A549 (cell line): ENCODE data around the gene TUT4. TPM values are rescaled to one million over a fixed set of nuclear protein-coding genes. Genes with fewer than 3 reads are reported as not detected.

Experiments used
- ATAC-seq, 2 experiments: fragments of 200-7000 bp in 1 of 2; fragments of >200 bp in 1 of 2; cut with Nextera tagmentation in 1 of 2; cut with Tn5 transposase in 1 of 2; 3 replicates each; pipeline versions ENCODE4 v1.8.0 to v1.9.1; 2018 to 2020; ENCODE audit warnings: mild to moderate bottlenecking in 1 of 2, moderate library complexity in 1 of 2
- CTCF ChIA-PET: fragments of 300-600 bp; sonication (Branson Sonifier 250); formaldehyde crosslinking; extraction: SDS; loops from one replicate; lab custom pipeline; 2021; ENCODE audit warnings: antibody characterized with exemption, inconsistent platforms; lab: Yijun Ruan, JAX
- POLR2A ChIA-PET: fragments of 350-600 bp; formaldehyde crosslinking; extraction: SDS; loops from one replicate; lab custom pipeline; 2021; ENCODE audit warnings: antibody characterized with exemption, inconsistent platforms; lab: Yijun Ruan, JAX
- DNase-seq, 2 experiments: peaks; one replicate each; pipeline versions ENCODE4 v3.0.0 to v3.0.0-alpha.2; 2011 to 2016; ENCODE audit warnings: low read depth in 1 of 2, low spot score in 1 of 2
- FAIRE-seq: peaks from 2 replicates; lab custom pipeline; 2011; peaks lifted over from hg19 to GRCh38; lab: Jason Lieb, UNC
- H3K27ac ChIP-seq, 2 experiments: fragments of >200 bp; sonication (Bioruptor Twin); formaldehyde crosslinking; 3 replicates each; pipeline ENCODE4 v1.5.1; 2016 to 2017
- H3K4me1 ChIP-seq: fragments of >200 bp; sonication (Bioruptor Twin); formaldehyde crosslinking; 3 replicates; pipeline ENCODE4 v1.6.1; 2016
- H3K4me2 ChIP-seq: fragments of >200 bp; sonication (Bioruptor Twin); formaldehyde crosslinking; 3 replicates; pipeline ENCODE4 v1.6.1; 2016
- H3K4me3 ChIP-seq: fragments of >200 bp; sonication (Bioruptor Twin); formaldehyde crosslinking; 3 replicates; pipeline ENCODE4 v1.5.1; 2016
- H3K9me3 ChIP-seq: fragments of >200 bp; sonication (Bioruptor Twin); formaldehyde crosslinking; 3 replicates; pipeline ENCODE4 v1.6.1; 2016
- CEBPB ChIP-seq, 2 experiments: fragments of >200 bp in 1 of 2; sonication (Bioruptor Twin) in 1 of 2; formaldehyde crosslinking in 1 of 2; IDR thresholded peaks; 2 replicates each; pipeline ENCODE4 v1.6.1; 2012 to 2016
- CHD4 ChIP-seq: fragments of 200-600 bp; sonication (generic); IDR thresholded peaks from 2 replicates; pipeline ENCODE4 v1.6.1; 2016; ENCODE audit warnings: antibody characterized with exemption, mild to moderate bottlenecking, borderline replicate concordance
- ESRRA ChIP-seq: fragments of 150-350 bp; IDR thresholded peaks from 2 replicates; pipeline ENCODE4 v1.6.1; 2014; ENCODE audit warnings: mild to moderate bottlenecking, low read length, borderline replicate concordance
- FOSB ChIP-seq: fragments of 250-450 bp; sonication (Bioruptor Pico); IDR thresholded peaks from 2 replicates; pipeline ENCODE4 v1.5.0; 2020; ENCODE audit warnings: mild to moderate bottlenecking, moderate library complexity
- FOSL2 ChIP-seq, 2 experiments: fragments of 450-650 bp in 1 of 2; fragments of >200 bp in 1 of 2; sonication (Bioruptor Twin) in 1 of 2; formaldehyde crosslinking; IDR thresholded peaks; 2 replicates each; pipeline versions ENCODE4 v1.5.0 to v1.6.1; 2016 to 2020; ENCODE audit warnings: mild to moderate bottlenecking in 1 of 2, moderate library complexity in 1 of 2
- FOXS1 ChIP-seq: fragments of 250-450 bp; sonication (Bioruptor Pico); IDR thresholded peaks from 2 replicates; pipeline ENCODE4 v1.5.0; 2020; ENCODE audit warnings: mild to moderate bottlenecking, moderate library complexity
- HOXB5 ChIP-seq: fragments of 250-450 bp; sonication (Bioruptor Pico); IDR thresholded peaks from 2 replicates; pipeline ENCODE4 v1.5.0; 2020; ENCODE audit warnings: mild to moderate bottlenecking, moderate library complexity
- MAFK ChIP-seq: fragments of 450-650 bp; IDR thresholded peaks from 2 replicates; pipeline ENCODE4 v1.6.1; 2014; ENCODE audit not compliant: partially characterized antibody
- MAZ ChIP-seq: fragments of 150-350 bp; IDR thresholded peaks from 2 replicates; pipeline ENCODE4 v1.6.1; 2014; ENCODE audit warnings: antibody characterized with exemption, low read depth, low read length, borderline replicate concordance
- POLR2A ChIP-seq: IDR thresholded peaks from 2 replicates; pipeline ENCODE4 v1.6.1; 2012; ENCODE audit warnings: mild to moderate bottlenecking, low read length
- RAD21 ChIP-seq, 2 experiments: fragments of >200 bp in 1 of 2; sonication (Bioruptor Twin) in 1 of 2; formaldehyde crosslinking in 1 of 2; IDR thresholded peaks in 1 of 2; conservative IDR thresholded peaks in 1 of 2; 2 replicates in 1 of 2; 3 replicates in 1 of 2; pipeline ENCODE4 v1.6.1; 2012 to 2018; ENCODE audit warnings: inconsistent platforms in 1 of 2
- ZC3H11A ChIP-seq: fragments of 450-650 bp; IDR thresholded peaks from 2 replicates; pipeline ENCODE4 v1.6.1; 2014; ENCODE audit warnings: antibody characterized with exemption, mild to moderate bottlenecking
- ZFP36 ChIP-seq: fragments of 450-650 bp; IDR thresholded peaks from 2 replicates; pipeline ENCODE4 v1.6.1; 2014; ENCODE audit warnings: borderline replicate concordance; ENCODE audit not compliant: partially characterized antibody
- ZSCAN20 ChIP-seq: fragments of 250-450 bp; sonication (Bioruptor Pico); IDR thresholded peaks from 2 replicates; pipeline ENCODE4 v1.8.0; 2022; ENCODE audit warnings: mild to moderate bottlenecking, moderate library complexity
- WGBS: methylation state at CpG from one replicate; pipeline ENCODE4 v1.1.6; 2017; ENCODE audit errors: missing lambda C conversion rate; 5-methylcytosine and 5-hydroxymethylcytosine counted together
- polyA plus RNA-seq, 4 experiments: library from polyadenylated mRNA; depleted of rRNA in 3 of 4; stranded (reverse); fragments of >200 nt; fragmentation: RNase III in 1 of 4; extraction: RNeasy Plus Mini Kit Qiagen cat#74134 plus additional on column Dnase treatment in 1 of 4; gene quantifications; 2 replicates in 3 of 4; 3 replicates in 1 of 4; pipeline ENCODE4 v1.2.3, GENCODE V29; 2011 to 2017
- TF ChIP-seq, protein P1 (sequence below): IDR thresholded peaks from 2 replicates; pipeline ENCODE4 v1.6.1; 2012
- TF ChIP-seq, protein P2 (sequence below): fragments of 150-350 bp; IDR thresholded peaks from 2 replicates; pipeline ENCODE4 v1.6.1; 2014; ENCODE audit warnings: low read depth, mild to moderate bottlenecking, low read length
- TF ChIP-seq, protein P3 (sequence below): IDR thresholded peaks from 2 replicates; pipeline ENCODE4 v1.6.1; 2012; ENCODE audit warnings: low read depth, borderline replicate concordance

Gene TUT4
- polyA plus RNA-seq, 2 of the 4 experiments (the other 2 are of a cell fraction): 25.3 to 34.1 TPM

DNA sequence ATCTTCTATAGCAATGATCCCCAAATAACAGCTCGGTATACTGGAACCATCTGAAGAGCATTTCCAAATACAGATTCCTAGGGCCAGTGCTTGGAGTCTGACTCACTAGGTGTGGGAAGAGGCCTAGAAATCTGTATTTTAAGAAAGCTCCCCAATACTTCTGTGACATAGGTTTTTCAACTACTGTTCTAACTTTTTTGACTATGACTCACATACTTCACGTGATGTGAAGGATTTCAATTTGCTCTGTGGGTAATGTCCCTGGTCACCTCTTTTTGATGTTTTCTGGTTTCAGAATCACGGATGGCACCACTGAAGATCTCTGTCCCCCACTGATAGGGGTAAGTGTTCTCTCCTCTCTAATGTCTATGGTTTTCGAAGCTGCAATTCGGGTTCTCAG is 159.7 kb downstream of the TUT4 start:
- H3K27ac ChIP-seq: no peak overlapping the region
- CTCF ChIA-PET: interaction anchor here (0.6 to 1.1 kb wide), 2 partner anchors 9 to 11 kb away, joined by 3 read pairs; partner anchors contain the start of genes ORC1 and PRPF38A
- no peak overlapping the region for H3K4me3 ChIP-seq
- TF ChIP-seq HOXB5: no peak
- TF ChIP-seq FOSL2 (IDR thresholded peaks at IDR 0.05): no peak
- TF ChIP-seq FOSL2 (CRISPR knock-in tag; IDR thresholded peaks at IDR 0.05): peak; percentile 13; the same call in 1 of the 2 replicates
- H3K4me1 ChIP-seq: no peaks in the 10 kb centered on the region
- no peaks in the 10 kb centered on the region for H3K9me3 ChIP-seq
- POLR2A ChIA-PET: no interaction called here
- ATAC-seq: no peak
- H3K4me2 ChIP-seq: no peak overlapping the region
- 95% methylated on average over 5 of the region's 5 CpGs for WGBS
- DNase-seq: no peak
- no peak for FAIRE-seq

DNA sequence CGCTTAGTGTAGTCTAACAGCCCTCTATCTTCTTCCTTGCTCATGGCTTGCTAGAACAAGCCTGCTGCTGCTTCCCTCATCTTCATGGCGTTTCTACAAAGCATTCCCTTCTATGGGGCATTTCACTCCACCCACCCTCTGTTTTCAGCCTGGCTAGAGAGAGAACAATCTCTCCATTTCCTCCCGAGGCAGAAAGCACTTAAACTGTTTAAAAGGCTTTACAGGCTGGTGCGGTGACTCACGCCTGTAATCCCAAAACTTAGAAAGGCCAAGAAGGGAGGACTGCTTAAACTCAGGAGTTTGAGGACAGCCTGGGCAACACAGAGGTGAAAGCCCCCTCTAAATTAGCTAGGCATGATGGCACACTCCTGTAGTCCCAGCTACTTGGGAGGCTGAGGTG is 166.4 kb downstream of the TUT4 start:
- no peak for FAIRE-seq
- no peak for ATAC-seq
- 90% methylated on average over 5 of the region's 5 CpGs for WGBS
- no peak overlapping the region for H3K27ac ChIP-seq
- ChIA-PET POLR2A (no interaction called here), CTCF (no interaction called here)
- no peaks in the 10 kb centered on the region for H3K4me1 ChIP-seq
- TF ChIP-seq, protein P1, sequence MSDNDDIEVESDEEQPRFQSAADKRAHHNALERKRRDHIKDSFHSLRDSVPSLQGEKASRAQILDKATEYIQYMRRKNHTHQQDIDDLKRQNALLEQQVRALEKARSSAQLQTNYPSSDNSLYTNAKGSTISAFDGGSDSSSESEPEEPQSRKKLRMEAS: no peak
- TF ChIP-seq HOXB5: no peak
- no peak for TF ChIP-seq MAZ
- TF ChIP-seq CEBPB (IDR thresholded peaks at IDR 0.05): no peak
- no peak for DNase-seq
- no peaks in the 10 kb centered on the region for H3K9me3 ChIP-seq
- no peak overlapping the region for H3K4me2 ChIP-seq
- H3K4me3 ChIP-seq: no peak overlapping the region

DNA sequence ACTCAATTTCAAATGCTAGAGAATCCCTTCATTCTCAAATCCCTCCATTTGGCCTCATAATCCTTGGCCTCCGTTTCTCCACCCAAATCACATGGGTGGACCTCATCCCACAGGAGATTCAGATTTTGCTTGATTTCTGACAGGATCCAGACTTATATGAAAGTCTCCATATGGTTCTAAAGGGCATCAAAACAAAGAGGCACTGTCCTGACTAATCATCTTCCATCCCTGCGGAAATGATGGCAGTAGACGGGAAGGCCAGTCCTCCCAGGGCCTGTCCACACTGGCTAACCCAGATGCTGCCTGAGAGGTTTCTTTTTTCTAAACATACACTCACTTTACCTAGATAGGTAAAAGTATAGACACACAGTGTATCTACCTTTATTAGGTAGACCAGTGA is 167.5 kb downstream of the TUT4 start:
- Histone ChIP-seq H3K4me1 (no peaks in the 10 kb centered on the region), H3K4me3 (no peak overlapping the region), H3K4me2 (no peak overlapping the region), H3K9me3 (no peaks in the 10 kb centered on the region), H3K27ac (no peak overlapping the region)
- WGBS: 92% methylated on average over 3 of the region's 3 CpGs
- ATAC-seq (no peak), FAIRE-seq (no peak), DNase-seq (no peak)
- CTCF ChIA-PET: no interaction called here
- no peak for TF ChIP-seq MAFK
- no peak for TF ChIP-seq ESRRA
- no peak for TF ChIP-seq CHD4
- no peak for TF ChIP-seq RAD21 (conservative IDR thresholded peaks at IDR 0.05 in 1 of 2, IDR thresholded peaks at IDR 0.05 in 1 of 2)
- TF ChIP-seq, protein P2, sequence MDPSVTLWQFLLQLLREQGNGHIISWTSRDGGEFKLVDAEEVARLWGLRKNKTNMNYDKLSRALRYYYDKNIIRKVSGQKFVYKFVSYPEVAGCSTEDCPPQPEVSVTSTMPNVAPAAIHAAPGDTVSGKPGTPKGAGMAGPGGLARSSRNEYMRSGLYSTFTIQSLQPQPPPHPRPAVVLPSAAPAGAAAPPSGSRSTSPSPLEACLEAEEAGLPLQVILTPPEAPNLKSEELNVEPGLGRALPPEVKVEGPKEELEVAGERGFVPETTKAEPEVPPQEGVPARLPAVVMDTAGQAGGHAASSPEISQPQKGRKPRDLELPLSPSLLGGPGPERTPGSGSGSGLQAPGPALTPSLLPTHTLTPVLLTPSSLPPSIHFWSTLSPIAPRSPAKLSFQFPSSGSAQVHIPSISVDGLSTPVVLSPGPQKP: no peak
- no peak for TF ChIP-seq POLR2A
- TF ChIP-seq MAZ: no peak
- TF ChIP-seq, protein P3, sequence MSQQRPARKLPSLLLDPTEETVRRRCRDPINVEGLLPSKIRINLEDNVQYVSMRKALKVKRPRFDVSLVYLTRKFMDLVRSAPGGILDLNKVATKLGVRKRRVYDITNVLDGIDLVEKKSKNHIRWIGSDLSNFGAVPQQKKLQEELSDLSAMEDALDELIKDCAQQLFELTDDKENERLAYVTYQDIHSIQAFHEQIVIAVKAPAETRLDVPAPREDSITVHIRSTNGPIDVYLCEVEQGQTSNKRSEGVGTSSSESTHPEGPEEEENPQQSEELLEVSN: no peak
- TF ChIP-seq FOSB: no peak
- TF ChIP-seq ZSCAN20 (CRISPR knock-in tag): no peak
- no peak for TF ChIP-seq ZC3H11A
- TF ChIP-seq FOXS1 (CRISPR knock-in tag): no peak
- TF ChIP-seq ZFP36: no peak
- POLR2A ChIA-PET: no interaction called here

Other genes starting within 250 kb of the TUT4 start
- gene CC2D1B, start 186.9 kb downstream of the TUT4 start, polyA plus RNA-seq (2011; rRNA removed): 9.8 and 14.0 TPM in 2 replicates
- 15.6 to 18.4 TPM (median 18.2 TPM) in 3 replicates for gene CC2D1B, start 186.9 kb downstream of the TUT4 start, polyA plus RNA-seq (2017; fragmentation: RNase III; extraction: RNeasy Plus Mini Kit Qiagen cat#74134 plus additional on column Dnase treatment)
- 17.7 and 19.1 TPM in 2 replicates for gene ORC1, start 148.7 kb downstream of the TUT4 start, polyA plus RNA-seq (2011; rRNA removed)
- gene ORC1, start 148.7 kb downstream of the TUT4 start, polyA plus RNA-seq (2017; fragmentation: RNase III; extraction: RNeasy Plus Mini Kit Qiagen cat#74134 plus additional on column Dnase treatment): 17.7 to 18.9 TPM (median 18.2 TPM) in 3 replicates
- gene PRPF38A, start 148.5 kb downstream of the TUT4 start, polyA plus RNA-seq (2011; rRNA removed): 24.0 and 30.4 TPM in 2 replicates
- gene PRPF38A, start 148.5 kb downstream of the TUT4 start, polyA plus RNA-seq (2017; fragmentation: RNase III; extraction: RNeasy Plus Mini Kit Qiagen cat#74134 plus additional on column Dnase treatment): 12.9 to 14.1 TPM (median 13.0 TPM) in 3 replicates
- not detected in 2 replicates for gene GPX7, start 49.3 kb upstream of the TUT4 start, polyA plus RNA-seq (2011; rRNA removed)
- not detected in 3 replicates for gene GPX7, start 49.3 kb upstream of the TUT4 start, polyA plus RNA-seq (2017; fragmentation: RNase III; extraction: RNeasy Plus Mini Kit Qiagen cat#74134 plus additional on column Dnase treatment)
- 0.26 TPM in 1 of 2 replicates, not detected in the other for gene SHISAL2A, start 80.1 kb upstream of the TUT4 start, polyA plus RNA-seq (2011; rRNA removed)
- not detected in 3 replicates for gene SHISAL2A, start 80.1 kb upstream of the TUT4 start, polyA plus RNA-seq (2017; fragmentation: RNase III; extraction: RNeasy Plus Mini Kit Qiagen cat#74134 plus additional on column Dnase treatment)
- 17.1 and 18.1 TPM in 2 replicates for gene COA7, start 145.3 kb upstream of the TUT4 start, polyA plus RNA-seq (2011; rRNA removed)
- gene COA7, start 145.3 kb upstream of the TUT4 start, polyA plus RNA-seq (2017; fragmentation: RNase III; extraction: RNeasy Plus Mini Kit Qiagen cat#74134 plus additional on column Dnase treatment): 22.0 to 23.6 TPM (median 22.3 TPM) in 3 replicates
- gene ZYG11B, start 173.4 kb upstream of the TUT4 start, polyA plus RNA-seq (2011; rRNA removed): 14.1 and 15.9 TPM in 2 replicates
- 5.4 to 5.8 TPM (median 5.5 TPM) in 3 replicates for gene ZYG11B, start 173.4 kb upstream of the TUT4 start, polyA plus RNA-seq (2017; fragmentation: RNase III; extraction: RNeasy Plus Mini Kit Qiagen cat#74134 plus additional on column Dnase treatment)